Endothelial cell (in vitro differentiated cells): Measurements from ENCODE around the gene NEB. TPM values are rescaled to one million over a fixed set of nuclear protein-coding genes. Genes with fewer than 3 reads are reported as not detected.

Experiments
- DNase-seq: peaks from one replicate; pipeline ENCODE4 v3.0.0; 2021; ENCODE audit warnings: low spot score
- H3K27ac Mint-ChIP-seq: one replicate; pipeline ENCODE4 v1.8.0; 2021; ENCODE audit warnings: mixed read lengths, inconsistent platforms; ENCODE audit not compliant: unreplicated experiment
- H3K27me3 Mint-ChIP-seq: one replicate; pipeline ENCODE4 v1.8.0; 2021; ENCODE audit warnings: mild to moderate bottlenecking, moderate library complexity, mixed read lengths, inconsistent platforms; ENCODE audit not compliant: unreplicated experiment
- H3K36me3 Mint-ChIP-seq: one replicate; pipeline ENCODE4 v1.8.0; 2021; ENCODE audit warnings: mild to moderate bottlenecking, low read depth, mixed read lengths, inconsistent platforms; ENCODE audit not compliant: unreplicated experiment
- H3K4me1 Mint-ChIP-seq: one replicate; pipeline ENCODE4 v1.8.0; 2021; ENCODE audit warnings: mild to moderate bottlenecking, mixed read lengths, inconsistent platforms; ENCODE audit not compliant: unreplicated experiment
- H3K4me3 Mint-ChIP-seq: one replicate; pipeline ENCODE4 v1.8.0; 2021; ENCODE audit warnings: mild to moderate bottlenecking, mixed read lengths, inconsistent platforms; ENCODE audit not compliant: unreplicated experiment
- H3K9me3 Mint-ChIP-seq: one replicate; pipeline ENCODE4 v1.8.0; 2021; ENCODE audit warnings: mixed read lengths, inconsistent platforms; ENCODE audit not compliant: unreplicated experiment
- CTCF ChIP-seq: fragments of 200-600 bp; sonication (generic); IDR thresholded peaks from one replicate; pipeline ENCODE4 v1.5.0; 2021; ENCODE audit warnings: antibody characterized with exemption; ENCODE audit not compliant: unreplicated experiment
- total RNA-seq: library from RNA; stranded (reverse); fragmentation: NEBNext Ultra II Directional; extraction: Animal tissue kit (Norgen Biotek cat#: 25700); gene quantifications from one replicate; pipeline ENCODE4 v1.2.1, GENCODE V29; 2021; ENCODE audit not compliant: unreplicated experiment

NEB gene
- total RNA-seq, 1 donor from 2014 or later, result 0.64 TPM

GRCh38 chr2:151437630-151438029 is 296.6 kb downstream of the NEB start:
- H3K4me3 Mint-ChIP-seq, result no peak overlapping the region
- peaks cover 30% of the 10 kb centered on the region for H3K36me3 Mint-ChIP-seq
- no peaks in the 10 kb centered on the region for H3K9me3 Mint-ChIP-seq
- TF ChIP-seq CTCF, result peak; percentile 97
- no peak for DNase-seq
- no peaks in the 10 kb centered on the region for H3K4me1 Mint-ChIP-seq
- no peak overlapping the region for H3K27ac Mint-ChIP-seq
- H3K27me3 Mint-ChIP-seq, result no peaks in the 10 kb centered on the region

Other genes with a start within 250 kb of the NEB start
- gene ARL5A, start 93.9 kb upstream of the NEB start, total RNA-seq, result 42.2 TPM